Measurements from ENCODE around the gene CNTN5.

Gene CNTN5

DNA sequence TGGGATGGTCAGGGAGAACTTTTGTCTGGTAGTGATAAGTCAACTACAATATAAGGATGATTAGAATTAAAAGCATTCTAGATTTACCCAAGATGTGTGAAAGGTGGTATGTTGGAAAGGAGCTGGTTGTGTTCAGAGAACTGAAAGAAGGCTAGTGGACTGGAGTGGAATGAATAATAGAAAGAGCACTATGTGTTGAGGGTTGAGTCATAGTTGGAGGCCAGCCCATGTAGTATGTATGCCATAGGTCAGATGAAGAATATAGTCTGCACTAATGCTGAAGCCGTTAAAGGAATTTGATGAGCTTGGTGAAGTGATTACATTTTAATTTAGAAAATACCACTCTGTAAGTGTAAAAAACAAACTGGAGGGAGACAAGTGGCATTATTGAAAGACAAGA, 514.1 kb downstream of the CNTN5 start:
- DNase-seq = no peak

DNA sequence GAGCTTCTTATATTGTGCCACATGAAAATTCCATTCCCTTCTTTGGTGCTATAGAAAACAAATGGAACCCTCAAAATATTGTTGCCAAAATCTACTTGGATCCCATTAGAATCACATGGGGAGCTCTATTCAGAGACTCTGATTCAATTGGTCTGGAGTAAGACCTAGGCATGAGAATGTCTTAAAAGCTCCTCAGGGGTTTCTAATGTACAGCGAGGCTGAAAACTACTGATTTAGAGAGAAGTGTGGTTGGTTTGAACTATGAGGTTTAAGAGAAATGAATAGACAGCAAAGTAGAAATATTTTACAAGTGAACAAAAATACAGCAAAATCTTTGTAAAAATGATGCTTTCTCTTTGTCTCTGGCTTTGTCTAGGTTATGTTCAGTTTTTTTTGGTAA, 514.7 kb downstream of the CNTN5 start:
- no peak for DNase-seq

DNA sequence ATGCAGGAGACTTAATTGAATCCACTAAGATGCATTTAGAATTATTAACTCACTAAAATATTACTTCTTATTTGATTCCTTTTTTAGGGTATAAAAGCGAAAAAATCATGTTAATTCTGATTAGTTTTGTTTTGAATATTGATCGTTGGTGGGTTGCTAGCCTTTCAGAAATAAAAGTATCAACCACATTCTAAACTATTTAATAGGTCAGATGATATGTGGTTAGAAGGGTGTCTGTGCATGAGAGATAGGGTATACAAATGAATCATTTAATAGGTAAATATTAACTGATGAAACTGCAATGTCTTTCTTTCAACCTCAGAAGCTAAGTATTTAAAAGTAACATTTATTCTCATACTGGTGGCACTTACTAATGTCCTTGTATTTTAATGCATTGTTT, 515.1 kb downstream of the CNTN5 start:
- no peak for DNase-seq

GRCh38 chr11:99537681-99538080, 516.9 kb downstream of the CNTN5 start:
- no peak for DNase-seq

GRCh38 chr11:99545616-99546015, 524.9 kb downstream of the CNTN5 start:
- no peak for DNase-seq

DNA sequence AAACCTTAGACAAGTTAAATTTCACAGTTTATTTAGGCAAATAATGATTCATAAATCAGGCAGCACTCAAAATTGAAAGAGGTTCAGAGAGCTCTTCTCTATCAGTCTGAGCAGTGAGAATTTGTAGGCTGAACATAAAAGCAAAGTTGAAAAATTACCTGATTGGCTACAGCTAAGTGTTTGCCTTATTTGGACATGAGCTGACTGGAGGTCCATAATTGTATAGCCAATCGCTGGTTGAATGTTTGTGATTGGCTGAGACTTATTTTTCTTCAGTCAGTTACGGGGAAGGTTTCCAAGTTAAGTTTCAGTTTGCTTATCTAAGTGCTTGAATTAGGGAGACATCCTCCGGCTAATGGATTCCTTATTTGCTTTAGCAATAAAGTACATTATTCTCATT, 527.5 kb downstream of the CNTN5 start:
- DNase-seq = no peak

- no peak for DNase-seq
Observed at GRCh38 chr11:99554232-99554903, 533.6 kb downstream of the CNTN5 start.

- DNase-seq = no peak
Observed at GRCh38 chr11:99555486-99555885, 534.7 kb downstream of the CNTN5 start.

GRCh38 chr11:99565333-99565732, 544.6 kb downstream of the CNTN5 start:
- DNase-seq = no peak

DNA sequence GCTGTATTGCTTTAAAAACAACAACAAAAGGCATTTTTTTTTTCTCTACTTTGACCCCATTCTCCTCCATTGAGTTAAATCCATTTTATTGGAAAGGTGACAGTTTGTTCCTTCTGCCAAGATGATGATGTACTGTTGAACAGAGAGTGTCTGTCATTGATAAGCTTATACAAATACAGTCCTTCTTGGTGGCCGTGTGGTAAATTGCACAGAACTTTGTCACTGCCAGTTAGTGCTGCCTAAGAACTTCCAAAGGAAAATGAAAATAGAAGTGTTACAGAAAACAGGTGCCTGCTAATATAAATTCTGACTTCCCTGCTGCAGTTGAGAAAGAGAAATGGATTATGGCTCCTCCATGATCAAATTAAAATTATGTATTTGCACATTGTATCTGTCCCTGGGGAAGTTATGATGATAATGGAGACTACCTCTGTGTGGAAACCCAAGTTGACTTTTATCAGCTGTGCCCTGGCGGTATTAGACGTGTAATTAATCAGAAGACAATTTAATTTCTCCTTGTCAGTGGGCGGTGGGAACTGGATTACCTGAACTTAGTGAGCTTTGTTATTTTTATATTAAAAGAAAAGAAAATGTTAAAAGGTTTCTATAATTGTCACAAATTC, 546.7 kb downstream of the CNTN5 start:
- DNase-seq = no peak

DNA sequence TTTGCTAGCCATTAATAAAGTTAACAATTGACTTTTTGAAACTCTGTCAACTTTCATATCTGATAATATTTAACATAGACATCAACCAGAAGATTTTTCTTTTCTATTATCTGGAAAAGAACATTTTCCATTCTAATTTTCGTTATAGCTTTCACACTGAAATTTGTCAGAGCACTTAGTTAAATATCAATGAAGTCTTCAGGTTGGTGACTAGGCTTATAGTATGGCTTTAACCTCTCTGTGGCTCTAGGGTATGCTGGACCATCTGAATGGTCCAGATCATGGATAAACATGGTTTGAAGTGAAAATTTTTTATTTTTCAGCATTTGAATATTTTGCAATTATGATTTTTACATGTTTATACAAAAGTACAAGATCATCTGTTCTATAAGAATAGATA, 548.1 kb downstream of the CNTN5 start:
- no peak for DNase-seq

DNA sequence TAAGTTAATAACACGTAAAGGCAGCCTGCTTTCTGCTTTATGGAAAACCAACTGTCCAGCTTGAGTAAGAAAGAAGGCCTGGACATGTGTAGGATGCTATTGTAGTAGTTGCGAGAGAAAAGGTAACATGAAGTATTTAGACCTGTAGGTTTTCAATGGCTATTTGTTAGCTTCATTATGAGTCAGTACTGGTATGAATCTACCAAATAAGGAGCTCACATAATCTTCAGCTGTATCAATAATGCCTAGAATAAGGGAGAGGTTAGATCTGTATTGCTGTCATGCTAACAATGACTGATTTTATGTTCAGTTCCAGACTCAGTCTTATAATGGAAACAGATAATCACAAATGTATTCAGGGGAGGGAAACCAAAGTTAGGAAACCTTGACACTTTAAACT, 550.3 kb downstream of the CNTN5 start:
- DNase-seq = no peak

DNA sequence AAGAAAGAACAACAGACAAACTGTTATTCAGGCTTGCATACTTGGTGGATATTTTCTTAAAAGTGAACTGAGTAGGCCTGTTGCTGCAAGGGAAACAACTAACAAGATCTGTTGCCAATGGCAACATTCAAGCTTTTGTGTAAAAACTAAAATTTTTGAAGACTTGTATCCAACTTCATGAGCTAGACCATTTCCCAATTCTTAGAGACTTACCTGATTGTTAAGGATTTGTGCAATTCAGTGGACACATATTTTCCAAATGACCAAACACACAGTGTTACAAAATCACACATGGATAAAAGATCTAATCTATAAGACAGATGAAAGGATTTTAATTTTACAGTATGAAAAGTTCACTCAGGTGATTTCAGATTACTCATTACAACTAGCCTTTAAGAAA, 564.1 kb downstream of the CNTN5 start:
- DNase-seq = no peak

GRCh38 chr11:99585606-99586005, 564.9 kb downstream of the CNTN5 start:
- DNase-seq = no peak

GRCh38 chr11:99589771-99590170, 569.0 kb downstream of the CNTN5 start:
- no peak for DNase-seq

GRCh38 chr11:99592266-99592665, 571.5 kb downstream of the CNTN5 start:
- DNase-seq = no peak

DNA sequence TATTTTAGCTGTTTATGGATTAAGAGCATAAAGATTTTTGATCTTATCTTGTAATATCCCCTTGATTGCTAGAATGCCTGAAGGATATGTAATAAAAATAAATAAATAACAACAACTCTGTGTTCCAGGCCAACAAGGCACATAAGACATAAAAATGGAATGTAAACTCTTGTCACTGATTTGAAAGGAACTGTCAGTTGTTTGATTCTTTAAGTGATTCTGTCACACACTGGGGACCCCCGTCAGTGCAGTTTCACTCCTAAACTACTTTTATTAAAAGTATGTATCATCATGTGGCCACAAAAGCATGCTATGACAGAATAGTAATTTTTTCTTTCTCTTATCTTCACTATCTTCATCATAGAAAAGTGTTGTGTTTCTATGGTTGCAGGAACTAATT, 572.4 kb downstream of the CNTN5 start:
- DNase-seq = no peak

DNA sequence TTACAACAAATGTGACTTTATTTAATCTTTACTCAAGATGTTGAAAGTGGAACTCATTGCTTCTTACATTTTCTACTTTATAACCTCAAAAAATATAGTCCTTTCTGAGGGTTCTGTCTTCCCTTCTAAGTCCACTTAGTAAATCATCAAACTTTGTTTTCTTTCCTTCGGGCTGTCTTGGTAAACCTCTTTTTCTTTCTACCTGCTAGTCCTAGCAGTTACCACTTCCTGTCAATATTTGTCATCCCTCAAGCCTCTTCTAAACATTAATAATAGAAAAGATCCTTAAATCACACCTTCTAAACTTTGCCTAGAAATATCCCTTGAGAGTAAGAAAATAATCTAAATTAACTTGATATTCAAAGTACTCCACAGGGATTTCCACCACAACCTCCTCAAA, 580.4 kb downstream of the CNTN5 start:
- no peak for DNase-seq

DNA sequence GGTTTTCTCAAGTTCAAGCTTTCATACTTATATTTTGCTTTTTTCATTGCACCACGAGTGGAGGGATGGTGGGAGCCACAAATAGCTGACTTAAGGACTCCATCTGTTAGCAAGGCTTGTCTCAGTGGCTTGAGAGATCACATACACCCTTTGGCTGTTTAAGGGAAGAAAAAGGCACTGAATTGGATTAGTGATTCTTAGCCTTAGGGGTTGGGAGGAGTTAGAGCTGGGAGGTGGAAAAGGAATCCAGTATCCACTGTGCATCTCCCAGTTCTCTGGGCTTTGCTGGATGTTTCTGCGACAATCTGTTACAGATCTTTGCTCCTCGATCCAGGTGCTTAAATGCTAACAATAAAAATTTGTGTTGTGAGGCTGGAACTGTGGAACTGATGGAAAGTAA, 593.6 kb downstream of the CNTN5 start:
- DNase-seq = no peak

- no peak for DNase-seq
Observed at GRCh38 chr11:99630629-99631028, 609.9 kb downstream of the CNTN5 start.

GRCh38 chr11:99631618-99632017, 610.9 kb downstream of the CNTN5 start:
- DNase-seq = no peak

DNA sequence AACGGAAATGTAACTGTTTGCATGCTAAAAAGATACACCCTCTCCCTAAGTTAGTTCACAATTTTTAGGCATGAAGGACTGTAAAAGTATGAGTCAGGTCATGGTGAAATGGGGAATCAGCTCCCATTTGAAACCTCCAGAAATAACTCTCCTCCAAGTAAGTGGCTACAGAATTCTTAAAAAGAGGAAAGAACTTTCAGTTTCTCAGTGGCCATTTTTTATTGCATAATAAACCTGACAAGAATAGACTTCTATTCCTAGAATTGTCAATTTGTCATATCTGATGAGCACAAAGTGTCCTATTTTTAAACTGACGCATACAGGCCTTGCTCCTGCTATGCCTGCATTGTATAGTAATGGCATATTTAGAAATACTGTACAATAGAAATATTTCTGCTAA, 612.2 kb downstream of the CNTN5 start:
- DNase-seq = no peak

- DNase-seq = no peak
Observed at GRCh38 chr11:99634581-99634980, 613.8 kb downstream of the CNTN5 start.

DNA sequence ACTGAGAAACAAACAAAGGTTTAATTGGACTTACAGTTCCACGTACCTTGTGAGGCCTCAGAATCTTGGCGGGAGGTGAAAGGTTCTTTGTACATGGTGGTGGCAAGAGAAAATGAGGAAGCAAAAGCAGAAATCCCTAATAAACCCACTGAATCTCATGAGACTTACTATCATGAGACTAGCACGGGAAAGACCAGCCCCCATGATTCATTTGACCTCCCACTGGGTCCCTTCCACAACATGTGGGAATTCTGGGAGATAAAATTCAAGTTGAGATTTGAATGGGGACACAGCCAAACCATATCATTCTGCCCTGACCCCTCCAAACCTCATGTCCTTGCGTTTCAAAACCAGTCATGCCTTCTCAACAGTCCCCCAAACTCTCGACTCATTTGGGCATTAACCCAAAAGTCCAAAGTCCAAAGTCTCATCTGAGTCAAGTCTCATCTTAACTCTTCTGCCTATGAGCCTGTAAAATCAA, 617.4 kb downstream of the CNTN5 start:
- no peak for DNase-seq

DNA sequence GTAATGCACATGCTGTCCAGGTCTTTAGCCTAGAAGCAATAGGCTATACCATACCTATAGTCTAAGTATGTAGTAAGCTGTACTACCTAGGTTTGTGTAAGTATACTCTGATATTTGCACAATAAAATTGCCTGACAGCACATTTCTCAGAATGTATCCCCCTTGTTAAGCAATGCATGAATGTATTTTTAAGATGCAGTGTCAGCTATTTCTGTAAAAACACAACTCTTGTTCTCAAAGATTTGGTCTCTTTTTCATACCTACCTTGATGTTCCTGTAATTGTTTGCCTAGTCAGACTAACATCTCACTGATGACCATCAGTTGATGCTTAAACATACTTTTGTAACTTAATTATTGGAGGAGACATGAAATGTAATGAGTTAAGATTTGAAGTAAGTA, 619.9 kb downstream of the CNTN5 start:
- no peak for DNase-seq
